ENCODE data around the gene SMARCD3. TPM values are rescaled to one million over a fixed set of nuclear protein-coding genes. Genes with fewer than 3 reads are reported as not detected.

Gene SMARCD3
- polyA plus RNA-seq, 1 donor from 2014 or later = 199 TPM

DNA sequence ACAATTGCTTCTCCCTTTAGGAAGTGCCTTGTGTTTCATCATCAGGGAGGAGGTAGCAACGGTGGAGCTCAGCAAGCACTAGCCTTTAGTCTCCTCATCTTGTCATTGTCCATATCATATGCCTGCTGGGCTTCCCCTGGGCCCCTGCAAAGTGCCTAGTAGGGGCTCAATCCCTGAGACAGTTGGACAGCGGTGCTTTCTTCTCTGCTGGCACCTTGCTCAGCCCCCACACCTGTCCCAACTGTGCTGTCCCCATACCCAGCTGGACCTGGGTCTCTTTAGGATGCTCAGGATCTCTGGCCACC is 5.5 kb downstream of the SMARCD3 start:
- Histone ChIP-seq H3K79me2 (replicated peaks; ENCODE audit: insufficient read depth, low read length) (peaks cover 3% of the 10 kb centered on the region), H3K9me3 (ENCODE audit: low read length) (no peaks in the 10 kb centered on the region), H3K27ac (ENCODE audit: low read length) (no peak overlapping the region), H4K20me1 (ENCODE audit: insufficient read depth) (no peaks in the 10 kb centered on the region), H3K4me2 (ENCODE audit: low read length) (no peak overlapping the region), H2AFZ (ENCODE audit: low read depth, low read length) (no peak overlapping the region), H3F3A (ENCODE audit: insufficient read depth, low read length, poor library complexity, severe bottlenecking) (peaks cover 4% of the 10 kb centered on the region), H3K9me2 (ENCODE audit: insufficient read depth, low read length) (no peaks in the 10 kb centered on the region), H3K4me3 (ENCODE audit: low read length) (no peak overlapping the region), H3K9ac (ENCODE audit: low read length) (peak overlapping the region; percentile 12), H3K27me3 (ENCODE audit: insufficient read depth, low read depth, low read length) (no peaks in the 10 kb centered on the region), H3K36me3 (ENCODE audit: insufficient read depth, low read length) (no peaks in the 10 kb centered on the region)
- TF ChIP-seq RAD21 (conservative IDR thresholded peaks at IDR 0.05) = no peak
- no peak for TF ChIP-seq EZH2 (IDR thresholded peaks at IDR 0.05; ENCODE audit: borderline replicate concordance, insufficient read depth, low read length, poor library complexity, severe bottlenecking)
- no peak for TF ChIP-seq POLR2AphosphoS5 (IDR thresholded peaks at IDR 0.05)
- TF ChIP-seq TAF1 (IDR thresholded peaks at IDR 0.05; ENCODE audit: low read depth) = no peak
- TF ChIP-seq, protein P1, sequence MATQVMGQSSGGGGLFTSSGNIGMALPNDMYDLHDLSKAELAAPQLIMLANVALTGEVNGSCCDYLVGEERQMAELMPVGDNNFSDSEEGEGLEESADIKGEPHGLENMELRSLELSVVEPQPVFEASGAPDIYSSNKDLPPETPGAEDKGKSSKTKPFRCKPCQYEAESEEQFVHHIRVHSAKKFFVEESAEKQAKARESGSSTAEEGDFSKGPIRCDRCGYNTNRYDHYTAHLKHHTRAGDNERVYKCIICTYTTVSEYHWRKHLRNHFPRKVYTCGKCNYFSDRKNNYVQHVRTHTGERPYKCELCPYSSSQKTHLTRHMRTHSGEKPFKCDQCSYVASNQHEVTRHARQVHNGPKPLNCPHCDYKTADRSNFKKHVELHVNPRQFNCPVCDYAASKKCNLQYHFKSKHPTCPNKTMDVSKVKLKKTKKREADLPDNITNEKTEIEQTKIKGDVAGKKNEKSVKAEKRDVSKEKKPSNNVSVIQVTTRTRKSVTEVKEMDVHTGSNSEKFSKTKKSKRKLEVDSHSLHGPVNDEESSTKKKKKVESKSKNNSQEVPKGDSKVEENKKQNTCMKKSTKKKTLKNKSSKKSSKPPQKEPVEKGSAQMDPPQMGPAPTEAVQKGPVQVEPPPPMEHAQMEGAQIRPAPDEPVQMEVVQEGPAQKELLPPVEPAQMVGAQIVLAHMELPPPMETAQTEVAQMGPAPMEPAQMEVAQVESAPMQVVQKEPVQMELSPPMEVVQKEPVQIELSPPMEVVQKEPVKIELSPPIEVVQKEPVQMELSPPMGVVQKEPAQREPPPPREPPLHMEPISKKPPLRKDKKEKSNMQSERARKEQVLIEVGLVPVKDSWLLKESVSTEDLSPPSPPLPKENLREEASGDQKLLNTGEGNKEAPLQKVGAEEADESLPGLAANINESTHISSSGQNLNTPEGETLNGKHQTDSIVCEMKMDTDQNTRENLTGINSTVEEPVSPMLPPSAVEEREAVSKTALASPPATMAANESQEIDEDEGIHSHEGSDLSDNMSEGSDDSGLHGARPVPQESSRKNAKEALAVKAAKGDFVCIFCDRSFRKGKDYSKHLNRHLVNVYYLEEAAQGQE (IDR thresholded peaks at IDR 0.05; ENCODE audit: borderline replicate concordance) = no peak
- no peak for TF ChIP-seq EP300 (conservative IDR thresholded peaks at IDR 0.05; ENCODE audit: poor library complexity, severe bottlenecking)

DNA sequence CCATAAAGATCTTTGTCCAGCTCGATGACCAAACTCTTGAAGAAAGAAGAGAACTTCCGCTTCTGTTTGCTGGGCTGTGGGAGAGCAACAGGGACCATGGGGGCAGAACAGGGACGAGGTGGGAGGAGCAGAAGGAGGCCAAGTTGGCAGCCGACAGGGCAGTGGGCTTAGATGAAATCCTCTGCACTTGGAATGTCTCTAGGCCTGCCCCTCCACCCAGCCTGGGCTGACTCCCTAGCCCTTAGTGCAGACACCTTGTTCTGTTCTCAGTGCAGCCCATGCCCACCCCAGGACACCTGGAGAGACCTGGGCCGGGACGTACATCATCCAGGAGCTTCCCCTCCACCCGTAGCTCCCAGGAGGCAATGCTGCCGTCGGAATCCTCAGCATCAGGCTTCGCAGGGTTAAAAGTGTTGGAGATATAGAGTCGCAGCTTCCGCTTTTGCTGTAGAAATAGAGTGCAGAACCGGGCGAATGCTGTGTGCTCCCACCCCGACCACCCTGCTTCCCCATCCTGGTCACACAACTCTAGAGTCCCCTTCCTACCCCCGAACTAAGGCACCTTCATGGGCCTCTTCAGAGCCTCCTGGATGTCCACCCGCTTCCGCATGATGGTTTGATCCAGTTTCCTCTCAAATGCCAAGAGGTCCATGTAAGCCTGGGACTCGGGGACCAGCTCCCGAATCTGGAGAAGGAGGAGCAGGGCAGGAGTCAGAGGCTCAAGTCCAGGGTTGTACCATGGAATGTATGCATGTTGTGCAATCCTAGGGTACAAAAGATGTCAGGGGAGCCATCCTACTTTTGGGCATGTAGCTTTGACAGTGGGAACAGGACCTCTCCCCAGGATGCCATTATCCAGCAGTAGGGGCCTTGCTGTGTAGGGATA is 6.1 kb downstream of the SMARCD3 start:
- Histone ChIP-seq H4K20me1 (ENCODE audit: insufficient read depth) (no peaks in the 10 kb centered on the region), H3K9me3 (ENCODE audit: low read length) (no peaks in the 10 kb centered on the region), H3K27ac (ENCODE audit: low read length) (no peak overlapping the region), H3K79me2 (replicated peaks; ENCODE audit: insufficient read depth, low read length) (peaks cover 3% of the 10 kb centered on the region), H3K9me2 (ENCODE audit: insufficient read depth, low read length) (no peaks in the 10 kb centered on the region), H3K9ac (ENCODE audit: low read length) (no peak overlapping the region), H3K27me3 (ENCODE audit: insufficient read depth, low read depth, low read length) (no peaks in the 10 kb centered on the region), H3F3A (ENCODE audit: insufficient read depth, low read length, poor library complexity, severe bottlenecking) (no peaks in the 10 kb centered on the region), H3K4me2 (ENCODE audit: low read length) (no peak overlapping the region), H3K36me3 (ENCODE audit: insufficient read depth, low read length) (no peaks in the 10 kb centered on the region), H2AFZ (ENCODE audit: low read depth, low read length) (no peak overlapping the region), H3K4me3 (ENCODE audit: low read length) (no peak overlapping the region)
- TF ChIP-seq EP300 (conservative IDR thresholded peaks at IDR 0.05; ENCODE audit: poor library complexity, severe bottlenecking) = no peak
- TF ChIP-seq TAF1 (IDR thresholded peaks at IDR 0.05; ENCODE audit: low read depth) = no peak
- no peak for TF ChIP-seq RAD21 (conservative IDR thresholded peaks at IDR 0.05)
- TF ChIP-seq, protein P1 (IDR thresholded peaks at IDR 0.05; ENCODE audit: borderline replicate concordance) = no peak
- TF ChIP-seq MXI1 (conservative IDR thresholded peaks at IDR 0.05; ENCODE audit: poor library complexity, severe bottlenecking) = no peak
- TF ChIP-seq, protein P2, sequence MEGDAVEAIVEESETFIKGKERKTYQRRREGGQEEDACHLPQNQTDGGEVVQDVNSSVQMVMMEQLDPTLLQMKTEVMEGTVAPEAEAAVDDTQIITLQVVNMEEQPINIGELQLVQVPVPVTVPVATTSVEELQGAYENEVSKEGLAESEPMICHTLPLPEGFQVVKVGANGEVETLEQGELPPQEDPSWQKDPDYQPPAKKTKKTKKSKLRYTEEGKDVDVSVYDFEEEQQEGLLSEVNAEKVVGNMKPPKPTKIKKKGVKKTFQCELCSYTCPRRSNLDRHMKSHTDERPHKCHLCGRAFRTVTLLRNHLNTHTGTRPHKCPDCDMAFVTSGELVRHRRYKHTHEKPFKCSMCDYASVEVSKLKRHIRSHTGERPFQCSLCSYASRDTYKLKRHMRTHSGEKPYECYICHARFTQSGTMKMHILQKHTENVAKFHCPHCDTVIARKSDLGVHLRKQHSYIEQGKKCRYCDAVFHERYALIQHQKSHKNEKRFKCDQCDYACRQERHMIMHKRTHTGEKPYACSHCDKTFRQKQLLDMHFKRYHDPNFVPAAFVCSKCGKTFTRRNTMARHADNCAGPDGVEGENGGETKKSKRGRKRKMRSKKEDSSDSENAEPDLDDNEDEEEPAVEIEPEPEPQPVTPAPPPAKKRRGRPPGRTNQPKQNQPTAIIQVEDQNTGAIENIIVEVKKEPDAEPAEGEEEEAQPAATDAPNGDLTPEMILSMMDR (IDR thresholded peaks at IDR 0.05; ENCODE audit: poor library complexity, severe bottlenecking) = no peak
- no peak for TF ChIP-seq SMC3 (conservative IDR thresholded peaks at IDR 0.05; ENCODE audit: poor library complexity)
- TF ChIP-seq POLR2AphosphoS5 (IDR thresholded peaks at IDR 0.05) = no peak
- TF ChIP-seq EZH2 (IDR thresholded peaks at IDR 0.05; ENCODE audit: borderline replicate concordance, insufficient read depth, low read length, poor library complexity, severe bottlenecking) = no peak
